HG03095 (cell line): ENCODE results near the gene PDE6G.
"Not testable (repeated sequence)": the region's sequence is repeated elsewhere in the genome, so short reads cannot be mapped to it uniquely, and the experiment has no call there.

Experiments used
- ATAC-seq: cut with Tn5 transposase; IDR thresholded peaks from one replicate; pipeline ENCODE4 v1.9.1; 2021; ENCODE audit warnings: moderate library complexity; ENCODE audit not compliant: unreplicated experiment

PDE6G gene

DNA sequence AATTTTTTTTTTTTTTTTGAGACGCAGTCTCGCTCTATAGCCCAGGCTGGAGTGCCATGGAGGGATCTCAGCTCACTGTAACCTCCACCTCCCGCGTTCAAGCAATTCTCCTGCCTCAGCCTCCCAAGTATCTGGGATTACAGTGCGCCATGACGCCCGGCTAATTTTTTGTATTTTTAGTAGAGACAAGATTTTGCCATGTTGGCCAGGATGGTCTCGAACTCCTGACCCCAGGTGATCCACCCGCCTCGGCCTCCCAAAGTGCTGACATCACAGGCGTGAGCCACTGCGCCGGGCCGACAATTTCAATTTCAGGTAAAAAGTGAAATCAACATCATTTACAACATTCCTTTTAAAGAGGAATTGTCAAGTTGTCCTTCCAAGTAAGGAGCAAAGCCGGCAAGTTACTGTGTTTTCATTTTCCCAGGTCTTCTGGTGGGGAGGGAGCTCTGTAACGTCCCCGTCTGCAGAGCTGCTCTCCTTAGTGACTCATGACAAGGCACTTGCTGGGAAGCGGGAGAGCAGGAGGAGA is 20.3 kb downstream of the PDE6G start:
- peak; percentile 12 for ATAC-seq

DNA sequence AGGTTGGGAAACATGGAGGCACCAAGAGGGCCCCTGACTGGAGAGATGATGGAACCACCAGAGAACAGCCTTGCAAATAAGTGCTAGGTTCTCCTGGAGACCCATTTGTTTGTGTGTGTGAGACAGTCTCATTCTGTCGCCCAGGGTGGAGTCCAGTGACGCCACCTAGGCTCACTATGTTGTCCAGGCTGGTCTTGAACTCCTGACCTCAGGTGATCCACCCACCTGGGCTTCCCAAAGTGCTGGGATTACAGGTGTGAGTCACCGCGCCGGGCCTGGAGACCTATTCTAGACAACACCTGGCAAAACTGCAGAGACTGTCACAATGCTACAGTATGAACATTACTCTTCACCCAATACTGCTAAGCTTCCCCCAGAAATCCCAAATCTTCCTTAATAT is 20.9 kb downstream of the PDE6G start:
- no peak for ATAC-seq

DNA sequence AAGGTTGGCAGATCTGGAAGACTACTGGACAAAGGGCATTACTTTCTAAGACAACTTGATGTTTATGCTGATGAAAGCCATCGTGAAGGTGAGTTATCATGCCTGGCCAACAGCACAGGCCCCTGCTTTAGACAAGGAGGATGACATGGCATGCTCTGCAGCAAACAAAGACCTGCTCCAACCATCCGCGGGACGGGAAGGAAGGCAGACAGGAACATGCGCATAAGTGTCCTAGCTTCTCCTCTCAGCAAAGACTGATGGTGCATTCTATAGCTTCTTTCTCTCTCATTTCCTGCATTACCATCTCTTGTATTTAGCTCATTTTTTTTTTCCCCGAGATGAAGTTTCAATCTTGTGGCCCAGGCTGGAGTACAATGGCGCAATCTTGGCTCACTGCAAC is 24.9 kb downstream of the PDE6G start:
- ATAC-seq = no peak

DNA sequence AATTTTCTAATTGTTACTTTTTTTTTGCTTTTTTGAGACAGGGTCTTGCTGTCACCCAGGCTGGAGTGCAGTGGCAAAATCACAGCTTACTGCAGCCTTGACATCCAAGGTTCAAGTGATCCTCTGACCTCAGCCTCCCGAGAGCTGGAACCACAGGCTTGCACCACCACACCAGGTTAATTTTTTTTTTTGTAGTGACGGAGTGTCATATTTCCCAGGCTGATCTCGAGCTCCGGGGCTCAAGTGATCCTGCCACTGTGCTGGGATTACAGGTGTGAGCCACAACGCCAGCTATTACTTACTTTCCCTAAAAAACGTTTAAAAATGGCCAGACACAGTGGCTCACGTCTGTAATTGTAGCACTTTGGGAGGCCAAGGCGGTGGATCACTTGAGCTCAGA is 26.1 kb downstream of the PDE6G start:
- no peak for ATAC-seq

DNA sequence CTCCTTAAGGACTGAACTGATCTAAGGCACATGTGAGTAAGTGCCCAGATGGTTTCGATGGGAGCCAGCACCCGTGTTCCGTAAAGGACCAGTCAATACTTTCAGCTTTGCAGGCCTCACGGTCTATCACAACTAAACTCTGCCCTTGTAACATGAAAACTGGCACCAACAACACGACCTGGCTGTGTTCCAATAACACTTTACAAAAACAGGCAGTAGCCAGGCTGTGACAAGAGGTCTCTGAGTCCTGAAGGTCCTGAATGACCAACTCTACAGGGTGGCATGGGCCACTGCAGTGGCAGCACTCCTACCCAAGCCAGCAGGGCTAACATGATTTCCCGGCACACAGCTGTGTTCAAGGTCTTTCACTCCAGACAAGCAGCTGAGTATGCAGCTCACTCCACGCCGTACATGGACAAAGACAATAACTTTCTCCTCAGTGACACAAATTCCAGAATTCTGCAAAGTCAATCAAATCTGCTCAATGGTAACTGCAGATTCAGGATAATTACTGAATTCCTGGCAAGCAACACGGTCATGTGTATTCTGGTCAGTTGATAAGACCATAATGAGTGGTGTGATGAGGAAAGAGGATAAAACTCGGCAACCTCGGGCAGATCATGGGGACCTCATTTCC is 34.7 kb downstream of the PDE6G start:
- no peak for ATAC-seq

DNA sequence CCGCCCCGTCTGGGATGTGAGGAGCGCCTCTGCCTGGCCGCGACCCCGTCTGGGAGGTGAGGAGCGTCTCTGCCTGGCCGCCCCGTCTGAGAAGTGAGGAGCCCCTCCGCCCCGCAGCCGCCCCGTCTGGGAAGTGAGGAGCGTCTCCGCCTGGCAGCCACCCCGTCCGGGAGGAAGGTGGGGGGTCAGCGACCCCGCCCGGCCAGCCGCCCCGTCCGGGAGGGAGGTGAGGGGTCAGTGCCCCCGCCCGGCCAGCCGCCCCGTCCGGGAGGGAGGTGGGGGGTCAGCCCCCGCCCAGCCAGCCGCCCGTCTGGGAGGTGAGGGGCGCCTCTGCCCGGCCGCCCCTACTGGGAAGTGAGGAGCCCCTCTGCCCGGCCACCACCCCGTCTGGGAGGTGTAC is 38.0 kb downstream of the PDE6G start:
- not testable (repeated sequence) for ATAC-seq

DNA sequence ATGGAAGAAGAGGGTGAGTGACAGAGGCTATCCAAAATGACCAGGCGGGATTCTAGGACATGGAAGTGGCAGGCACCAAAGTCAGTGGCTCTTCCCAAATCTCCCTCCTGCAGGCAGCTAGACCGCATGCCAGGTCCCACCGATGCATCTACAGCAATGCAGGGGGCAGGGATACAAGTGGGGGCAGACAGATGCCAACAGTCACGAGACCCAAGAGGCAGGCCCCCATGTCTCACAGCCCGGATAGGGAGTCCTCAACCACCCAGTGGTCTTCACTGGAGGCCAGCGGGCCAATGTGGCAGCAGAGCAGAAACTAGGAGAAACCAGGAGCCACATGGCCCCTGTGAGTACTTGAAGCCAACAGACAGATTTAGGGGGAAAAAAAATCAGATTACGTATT is 39.5 kb downstream of the PDE6G start:
- ATAC-seq = no peak

DNA sequence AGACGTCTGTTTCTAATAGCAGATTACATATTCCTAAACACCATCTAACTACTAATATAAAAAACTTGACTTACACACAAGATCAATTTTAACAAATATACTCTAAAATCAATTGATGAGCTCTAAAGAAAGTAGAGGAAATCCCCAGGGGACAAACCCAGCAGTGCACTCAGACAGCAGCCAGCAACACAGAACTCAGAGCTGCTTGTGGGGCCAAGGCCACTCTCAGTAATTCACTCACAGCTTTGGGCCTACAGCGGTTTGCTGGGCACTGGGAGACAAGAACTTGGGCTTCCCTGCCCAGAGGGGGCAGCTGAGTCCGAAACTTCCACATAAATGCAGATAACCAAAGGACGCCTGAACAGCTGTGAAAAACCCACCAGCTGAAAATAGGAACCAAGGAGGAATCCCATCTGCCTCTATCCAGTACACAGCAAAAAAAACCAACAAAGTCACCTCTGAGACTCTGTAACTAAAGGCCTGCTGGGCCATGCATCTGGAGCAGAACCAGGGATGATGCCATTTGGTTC is 40.9 kb downstream of the PDE6G start:
- no peak for ATAC-seq

DNA sequence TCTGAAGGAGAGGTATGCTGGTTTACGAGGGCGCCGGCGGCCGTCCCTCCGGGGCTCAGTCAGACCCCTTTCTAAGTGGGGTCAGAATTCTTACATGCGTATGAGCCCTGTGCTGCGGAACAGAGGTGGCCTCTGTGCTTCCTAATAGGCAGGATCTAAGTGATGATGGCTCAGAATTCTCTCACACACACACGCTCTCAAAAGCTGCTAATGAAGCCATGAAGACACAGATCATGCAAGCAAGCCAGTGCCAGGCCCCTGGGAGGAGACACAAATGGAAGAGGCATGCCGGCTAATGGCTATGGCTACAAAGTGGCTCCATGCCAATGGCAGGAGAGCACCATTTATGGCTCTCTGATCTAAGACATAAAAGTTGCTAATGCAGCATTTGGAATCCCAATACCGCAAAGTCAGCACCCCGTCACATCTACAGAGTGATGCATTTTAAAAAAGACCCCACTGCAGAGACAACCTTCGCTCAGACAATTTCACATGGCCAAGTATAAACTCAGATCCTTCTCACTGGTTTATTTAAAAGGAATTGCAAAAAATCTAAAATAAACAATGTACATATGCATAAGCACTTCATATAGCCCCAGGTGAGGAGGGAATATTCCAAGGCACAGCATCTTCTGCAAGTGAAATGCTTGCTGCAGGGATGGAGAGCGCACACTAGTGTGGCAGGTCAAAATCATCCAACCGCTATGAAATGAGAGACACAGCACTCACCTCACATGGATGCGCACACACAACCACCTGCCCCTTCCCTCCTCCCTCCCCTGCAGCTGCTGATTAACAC is 44.0 kb downstream of the PDE6G start:
- no peak for ATAC-seq

DNA sequence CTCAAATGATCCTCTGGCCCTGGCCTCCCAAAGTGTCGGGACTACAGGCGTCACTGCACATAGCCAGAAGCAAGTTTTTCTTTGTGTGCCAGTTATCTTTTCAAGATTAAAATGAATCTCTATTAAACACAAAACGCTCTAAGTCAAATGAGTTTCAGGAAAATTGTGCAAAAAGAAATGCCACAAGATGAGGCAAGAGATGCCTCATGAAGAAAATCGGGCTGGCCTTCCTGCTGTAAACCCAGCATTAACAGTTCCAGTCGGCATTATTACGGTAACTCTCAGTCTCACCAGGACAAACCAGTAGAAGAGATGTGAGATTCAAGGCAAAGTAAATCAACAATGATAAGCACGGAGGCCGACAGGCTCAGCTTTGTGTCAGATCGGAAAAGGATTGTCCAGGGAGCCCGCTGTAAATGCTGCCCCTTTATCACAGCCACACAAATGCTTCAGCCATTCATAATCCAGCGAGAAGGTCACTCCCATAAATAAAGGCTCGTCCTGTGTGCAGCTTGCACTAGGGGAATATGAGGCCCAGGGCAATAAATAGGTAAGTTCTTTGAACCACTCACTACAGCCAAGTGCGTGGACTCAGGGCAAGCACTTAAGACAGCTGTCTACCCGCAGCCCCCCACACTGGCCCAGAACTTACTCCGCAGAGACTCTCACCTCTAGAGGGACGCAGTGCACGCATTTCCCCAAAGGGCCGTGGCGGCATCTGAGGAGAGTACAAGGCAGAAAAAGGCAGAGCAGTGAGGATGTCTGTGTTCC is 46.6 kb downstream of the PDE6G start:
- ATAC-seq = no peak

DNA sequence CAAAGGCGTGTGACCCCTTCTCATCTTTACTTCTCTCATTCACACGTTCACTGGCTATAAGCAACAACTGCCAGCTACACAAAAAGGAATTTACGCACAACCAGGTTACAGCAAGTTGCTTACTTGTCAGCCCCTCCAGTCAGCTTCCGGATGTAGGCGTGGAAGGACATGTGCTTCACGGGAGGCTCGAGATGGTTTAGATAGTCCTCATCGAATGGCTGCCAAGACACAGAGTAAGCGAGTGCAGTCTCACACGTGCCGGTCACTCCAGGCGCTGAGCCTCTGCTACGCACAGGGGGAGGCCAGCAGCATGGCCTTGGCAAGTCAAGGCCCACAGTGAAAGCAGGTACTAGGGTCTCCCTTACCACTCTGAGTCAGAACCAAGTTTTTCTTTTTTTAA is 47.7 kb downstream of the PDE6G start:
- no peak for ATAC-seq

DNA sequence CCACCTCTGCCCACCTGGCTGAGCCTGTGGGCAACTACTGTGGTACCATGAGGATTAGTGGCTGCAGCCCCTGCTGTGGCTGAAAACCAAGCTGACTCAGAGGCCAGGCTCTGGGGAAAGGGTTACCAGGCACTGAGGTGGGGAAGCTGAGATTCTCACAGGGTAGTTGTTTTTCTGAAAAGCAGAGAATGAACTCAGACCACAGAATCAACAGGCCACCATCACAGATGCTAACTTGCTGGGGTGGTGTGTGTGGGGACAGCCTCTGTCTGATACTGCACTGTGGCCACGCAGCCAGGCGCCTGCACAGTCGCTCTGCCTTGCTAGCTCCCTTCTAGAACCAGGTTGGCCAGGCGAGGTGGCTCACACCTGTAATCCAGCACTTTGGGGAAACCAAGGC is 48.3 kb downstream of the PDE6G start:
- no peak for ATAC-seq

DNA sequence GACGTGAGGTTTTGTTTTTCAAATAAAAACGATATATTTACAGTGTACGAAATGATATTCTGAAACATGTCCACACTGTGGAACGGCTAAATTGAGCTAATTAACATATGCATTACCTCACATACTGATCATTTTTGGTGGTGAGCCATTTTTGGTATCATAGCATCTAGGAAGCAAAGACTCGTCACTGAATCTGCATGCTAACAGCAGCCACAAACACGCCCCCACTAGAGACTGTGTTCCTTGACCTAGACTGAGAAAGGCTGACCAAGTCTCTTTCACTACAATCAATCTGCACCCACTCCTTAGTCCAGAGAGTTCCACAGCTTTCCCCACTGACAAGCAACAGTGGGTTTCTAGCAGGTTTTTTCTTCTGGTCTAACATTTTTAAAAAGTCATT is 48.9 kb downstream of the PDE6G start:
- no peak for ATAC-seq

DNA sequence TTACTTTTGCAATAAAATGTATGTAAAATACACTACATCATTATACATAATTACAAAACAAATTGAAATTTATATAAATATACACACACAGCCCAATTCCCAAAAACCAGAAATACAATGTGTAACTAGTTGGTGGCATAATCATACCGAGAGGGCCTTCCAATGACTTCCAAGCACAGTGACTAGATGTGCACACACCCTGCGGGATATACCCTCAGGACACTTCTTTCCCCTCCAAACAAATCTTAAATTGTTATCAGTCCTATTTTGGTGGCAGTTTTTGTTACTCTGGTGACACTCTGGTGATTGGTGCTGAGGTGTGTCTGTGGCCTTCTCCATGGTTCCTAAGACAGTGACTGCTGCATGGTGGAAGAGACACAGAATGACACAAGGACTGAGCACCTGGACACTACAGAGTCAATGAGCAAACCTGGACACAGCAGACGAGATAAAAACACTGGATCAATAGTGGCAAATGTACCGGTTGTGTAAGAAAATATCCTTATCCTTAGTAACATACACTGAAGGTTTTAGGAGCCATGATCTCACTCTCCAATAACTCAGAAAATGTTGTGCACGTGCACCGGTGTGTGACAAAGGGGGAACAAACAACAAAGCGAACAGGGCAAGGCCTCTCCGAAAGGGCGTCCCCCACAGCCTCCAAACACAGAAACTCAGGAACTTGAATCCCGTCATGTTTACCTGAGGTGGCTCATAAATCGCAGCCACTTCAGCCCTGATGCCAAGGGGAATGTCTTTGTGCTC is 52.3 kb downstream of the PDE6G start:
- ATAC-seq = no peak

DNA sequence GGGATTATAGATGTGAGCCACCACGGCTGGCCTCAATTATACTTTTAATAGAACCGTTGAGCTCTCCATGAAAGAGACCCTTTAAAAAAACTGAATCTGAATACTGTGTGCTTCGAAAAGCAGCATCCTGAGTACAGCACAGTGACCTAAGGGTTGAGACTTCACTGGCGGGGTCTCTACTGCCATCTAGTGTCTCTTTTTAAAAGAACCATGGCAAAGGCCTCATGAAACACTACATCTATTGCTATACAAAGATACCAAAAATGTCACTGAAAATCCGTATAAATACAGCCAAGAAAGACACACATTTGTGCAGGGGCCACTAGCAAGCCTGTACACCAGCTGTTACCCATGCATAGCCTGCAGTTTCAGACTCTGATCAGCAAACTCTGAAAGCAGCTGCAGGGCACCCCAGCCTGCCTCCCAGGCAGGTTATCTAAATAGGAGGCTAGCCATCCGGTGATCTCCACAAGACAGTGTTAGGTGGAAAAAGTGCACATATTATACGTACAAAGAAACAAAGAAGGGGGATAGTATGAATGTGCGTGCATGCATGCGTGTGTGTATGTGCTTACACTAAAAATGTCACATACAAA is 54.7 kb downstream of the PDE6G start:
- no peak for ATAC-seq
